Esophagus squamous epithelium (tissue), 5 donors: ENCODE measurements around the gene AXIN1. TPM values are rescaled to one million over a fixed set of nuclear protein-coding genes. Genes with fewer than 3 reads are reported as not detected.

Source experiments
- DNase-seq: peaks from one replicate; lab custom pipeline; 2025; lab: John Stamatoyannopoulos, UW
- H3K27ac ChIP-seq, 4 donors: fragments of 200-600 bp; sonication (generic); one replicate each; pipeline ENCODE4 v1.5.1; 2016 to 2019; ENCODE audit warnings: mild to moderate bottlenecking in 1 of 4
- H3K27me3 ChIP-seq, 4 donors: fragments of 200-600 bp; sonication (generic); 1 replicate in 3 of 4; 2 replicates in 1 of 4; pipeline versions ENCODE4 v1.5.1 to v1.6.0; 2017 to 2021; ENCODE audit warnings: antibody characterized with exemption in 1 of 4
- H3K36me3 ChIP-seq, 3 donors: fragments of 200-600 bp; sonication (generic); one replicate each; pipeline ENCODE4 v1.5.1; 2016 to 2019
- H3K4me1 ChIP-seq, 3 donors: fragments of 200-600 bp; sonication (generic); one replicate each; pipeline ENCODE4 v1.5.1; 2017 to 2019
- H3K4me3 ChIP-seq, 4 donors: fragments of 200-600 bp; sonication (generic); 1 replicate in 3 of 4; 2 replicates in 1 of 4; pipeline ENCODE4 v1.5.1; 2016 to 2019; ENCODE audit warnings: mild to moderate bottlenecking in 2 of 4, moderate library complexity in 1 of 4
- H3K9me3 ChIP-seq, 3 donors: fragments of 200-600 bp; sonication (generic); one replicate each; pipeline ENCODE4 v1.5.1; 2016 to 2019
- POLR2A ChIP-seq, 4 donors: fragments of 450-650 bp; IDR thresholded peaks; one replicate each; pipeline ENCODE4 v1.6.1; 2017; ENCODE audit warnings: antibody characterized with exemption in 4 of 4, mild to moderate bottlenecking in 4 of 4, moderate library complexity in 3 of 4
- WGBS, 2 donors: methylation state at CpG; one replicate each; pipeline ENCODE4 v1.1.5; 2018; 5-methylcytosine and 5-hydroxymethylcytosine counted together
- intact Hi-C: fragments of 100-400 bp; cut with DNase I; formaldehyde crosslinking; loops from one replicate; pipeline ENCODE4 v1.15.0; 2022
- total RNA-seq, 4 donors: library from RNA; depleted of rRNA; stranded (reverse); fragments of >200 nt; gene quantifications; one replicate each; pipeline ENCODE4 v1.1.0, GENCODE V29; 2016
- TF ChIP-seq, protein P1 (sequence below), 6 experiments: fragments of 450-650 bp in 4 of 6; fragments of 200-600 bp in 2 of 6; sonication (generic) in 2 of 6; IDR thresholded peaks; one replicate each; pipeline ENCODE4 v1.5.1; 2016 to 2019; ENCODE audit warnings: antibody characterized with exemption in 6 of 6, mild to moderate bottlenecking in 4 of 6, moderate library complexity in 4 of 6
- donor health status: DM: yes; HTN: yes; CAD: no.

AXIN1 gene
- total RNA-seq, 4 donors from 2014 or later, result 17.8 to 32.2 (median 22.2) TPM

DNA sequence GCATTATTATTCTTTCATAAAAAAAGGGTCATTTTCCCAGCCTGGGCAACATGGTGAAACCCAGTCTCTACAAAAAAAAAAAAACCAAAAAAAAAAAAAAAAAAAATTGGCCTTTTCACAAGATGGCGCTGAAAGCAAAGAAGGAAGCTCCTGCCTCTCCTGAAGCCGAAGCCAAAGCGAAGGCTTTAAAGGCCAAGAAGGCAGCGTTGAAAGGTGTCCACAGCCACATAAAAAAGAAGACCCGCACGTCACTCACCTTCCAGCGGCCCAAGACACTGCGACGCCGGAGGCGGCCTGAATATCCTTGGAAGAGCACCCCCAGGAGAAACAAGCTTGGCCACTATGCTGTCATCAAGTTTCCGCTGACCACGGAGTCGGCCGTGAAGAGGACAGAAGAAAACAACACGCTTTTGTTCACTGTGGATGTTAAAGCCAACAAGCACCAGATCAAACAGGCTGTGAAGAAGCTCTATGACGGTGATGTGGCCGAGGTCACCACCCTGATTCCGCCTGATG is 34.2 kb upstream of the AXIN1 start:
- intact Hi-C loops, result no loop called here

DNA sequence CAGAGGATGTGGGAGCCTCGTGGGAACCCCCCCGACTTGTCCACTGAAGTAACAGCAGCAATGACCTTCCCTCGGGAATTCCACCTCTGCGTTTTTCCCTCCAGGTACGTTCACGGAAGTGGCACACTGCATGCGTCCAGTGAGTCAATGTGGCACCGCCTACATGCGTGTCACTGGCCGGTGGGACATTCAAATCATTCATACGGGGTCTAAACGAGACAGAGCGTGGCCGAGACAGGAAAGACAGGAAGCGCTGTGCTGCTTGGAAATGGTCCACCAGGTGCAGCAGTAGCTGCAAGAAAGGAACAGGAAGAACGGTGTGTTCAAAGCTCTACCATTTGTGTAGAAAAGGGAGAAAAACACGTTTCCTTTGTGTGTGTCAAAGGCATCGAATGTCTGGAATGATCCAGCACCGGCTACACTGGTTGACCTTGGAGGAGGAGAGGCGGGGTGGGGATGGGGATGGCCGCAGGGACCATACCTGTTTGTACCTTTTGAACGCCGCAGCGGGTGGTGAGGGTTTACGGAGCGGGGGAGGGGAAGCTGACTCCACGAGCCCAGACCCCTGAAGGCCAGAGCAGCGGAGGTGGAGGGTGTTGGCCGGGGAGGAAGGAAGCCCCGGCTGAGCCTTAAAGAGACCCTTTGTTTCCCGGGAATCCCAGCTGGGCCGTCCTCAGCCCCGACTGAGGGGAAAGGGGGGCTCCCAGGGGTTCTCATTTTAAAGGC is 31.0 kb upstream of the AXIN1 start:
- Histone ChIP-seq H3K27ac (peak overlapping the region; percentile 76 to 91 (median 86)), H3K36me3 (no peaks in the 10 kb centered on the region), H3K9me3 (no peaks in the 10 kb centered on the region), H3K27me3 (no peaks in the 10 kb centered on the region), H3K4me3 (peak overlapping the region; percentile 65 to 100 (median 94)), H3K4me1 (peaks cover 30 to 68% (median 42%) of the 10 kb centered on the region in 3 donors)
- intact Hi-C loops, result no loop called here
- peak in 1 of 4 donors; percentile 35 for TF ChIP-seq POLR2A (IDR thresholded peaks at IDR 0.05)
- TF ChIP-seq, protein P1, sequence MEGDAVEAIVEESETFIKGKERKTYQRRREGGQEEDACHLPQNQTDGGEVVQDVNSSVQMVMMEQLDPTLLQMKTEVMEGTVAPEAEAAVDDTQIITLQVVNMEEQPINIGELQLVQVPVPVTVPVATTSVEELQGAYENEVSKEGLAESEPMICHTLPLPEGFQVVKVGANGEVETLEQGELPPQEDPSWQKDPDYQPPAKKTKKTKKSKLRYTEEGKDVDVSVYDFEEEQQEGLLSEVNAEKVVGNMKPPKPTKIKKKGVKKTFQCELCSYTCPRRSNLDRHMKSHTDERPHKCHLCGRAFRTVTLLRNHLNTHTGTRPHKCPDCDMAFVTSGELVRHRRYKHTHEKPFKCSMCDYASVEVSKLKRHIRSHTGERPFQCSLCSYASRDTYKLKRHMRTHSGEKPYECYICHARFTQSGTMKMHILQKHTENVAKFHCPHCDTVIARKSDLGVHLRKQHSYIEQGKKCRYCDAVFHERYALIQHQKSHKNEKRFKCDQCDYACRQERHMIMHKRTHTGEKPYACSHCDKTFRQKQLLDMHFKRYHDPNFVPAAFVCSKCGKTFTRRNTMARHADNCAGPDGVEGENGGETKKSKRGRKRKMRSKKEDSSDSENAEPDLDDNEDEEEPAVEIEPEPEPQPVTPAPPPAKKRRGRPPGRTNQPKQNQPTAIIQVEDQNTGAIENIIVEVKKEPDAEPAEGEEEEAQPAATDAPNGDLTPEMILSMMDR (IDR thresholded peaks at IDR 0.05), result peak in 1 of 6 experiments; percentile 14
- 19 to 24% methylated on average over 23 to 31 of the region's 33 CpGs for WGBS, 2 donors
- no peak for DNase-seq

More for the DNA sequence above, 34.2 kb upstream of the AXIN1 start:
- Histone ChIP-seq H3K9me3 (no peaks in the 10 kb centered on the region), H3K27ac (no peak overlapping the region), H3K4me1 (peaks cover 16 to 40% (median 18%) of the 10 kb centered on the region in 3 donors), H3K4me3 (no peak overlapping the region), H3K27me3 (no peaks in the 10 kb centered on the region), H3K36me3 (no peaks in the 10 kb centered on the region)
- no peak for TF ChIP-seq POLR2A (IDR thresholded peaks at IDR 0.05)
- TF ChIP-seq, protein P1 (IDR thresholded peaks at IDR 0.05), result no peak
- DNase-seq, result no peak
- WGBS, 2 donors, result 77 to 79% methylated on average over 17 to 19 of the region's 19 CpGs

DNA sequence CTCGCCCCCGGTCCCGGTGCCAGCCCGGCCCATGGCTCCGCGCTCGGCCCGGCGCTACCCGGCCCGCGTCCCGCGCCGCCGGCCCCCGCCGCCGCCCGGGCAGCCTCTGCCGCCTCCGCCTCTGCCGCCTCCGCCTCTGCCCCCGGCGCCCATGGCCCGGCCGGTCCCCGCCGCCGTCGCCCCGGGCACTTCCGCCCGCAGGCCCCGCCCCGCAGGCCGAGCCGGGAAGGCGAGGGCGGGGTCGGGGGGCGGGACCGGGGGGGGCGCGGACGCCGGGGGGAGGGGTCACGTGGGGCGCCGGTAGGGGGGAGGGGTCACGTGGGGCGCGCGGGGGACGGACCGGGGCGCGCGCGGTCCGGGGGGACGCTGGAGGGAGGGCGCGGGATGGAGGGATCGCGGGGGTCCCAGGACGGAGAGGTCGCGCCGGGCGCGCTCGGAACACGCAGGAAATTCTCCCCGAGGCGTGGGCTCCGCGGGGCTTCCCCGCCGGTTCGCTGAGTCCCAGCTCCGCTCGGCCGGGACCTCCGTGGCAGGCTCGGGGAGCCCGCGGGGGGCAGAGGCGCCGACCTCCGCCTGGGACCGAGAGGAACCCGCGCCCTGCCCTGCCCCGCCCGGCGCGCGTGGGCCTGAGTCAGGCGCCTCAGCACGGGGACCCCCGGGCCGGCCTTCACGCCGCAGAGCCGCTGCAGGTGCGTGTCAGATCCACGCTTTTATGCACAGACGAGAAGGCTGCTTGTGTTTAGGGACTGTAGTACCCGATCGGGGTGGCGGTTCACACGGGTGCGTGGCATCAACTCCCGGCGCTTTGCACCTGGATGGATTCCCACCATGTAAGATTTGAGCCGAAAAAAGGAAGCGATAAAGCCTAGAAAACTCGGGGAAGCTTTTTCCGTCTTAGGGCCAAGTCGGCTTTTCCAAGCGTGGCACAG is 29.5 kb upstream of the AXIN1 start, which contains the start of gene PGAP6:
PGAP6 (minus strand) TSS at position 190 of the 929 bp plus-strand sequence; CDS start at position 33, 157 bp downstream.
- peaks cover 0 to 9% (median 0%) of the 10 kb centered on the region in 3 donors for H3K36me3 ChIP-seq
- no peaks in the 10 kb centered on the region for H3K9me3 ChIP-seq
- peak within 1 kb of the TSS; percentile 83 to 91 (median 90) for H3K27ac ChIP-seq
- no peaks in the 10 kb centered on the region for H3K27me3 ChIP-seq
- TF ChIP-seq, protein P1 (IDR thresholded peaks at IDR 0.05), result no peak
- peak in 1 of 4 donors; percentile 34 for TF ChIP-seq POLR2A (IDR thresholded peaks at IDR 0.05)
- intact Hi-C loops, result no loop called here
- H3K4me1 ChIP-seq, result peaks cover 30 to 59% (median 42%) of the 10 kb centered on the region in 3 donors
- DNase-seq, result no peak
- 0% methylated on average over 6 of the region's 123 CpGs; no CpG with 5 or more reads in 1 of the 2 donors for WGBS, 2 donors
- H3K4me3 ChIP-seq, result peak within 1 kb of the TSS; percentile 65 to 100 (median 94)

- Histone ChIP-seq H3K36me3 (peaks cover 0 to 18% (median 6%) of the 10 kb centered on the region in 3 donors), H3K27ac (peak overlapping the region; percentile 64 to 91 (median 90)), H3K9me3 (no peaks in the 10 kb centered on the region), H3K27me3 (no peaks in the 10 kb centered on the region), H3K4me1 (peaks cover 30 to 59% (median 42%) of the 10 kb centered on the region in 3 donors), H3K4me3 (peak overlapping the region; percentile 65 to 100 (median 94))
- intact Hi-C loops, result no loop called here
- no CpG with 5 or more reads among the region's 73 CpGs for WGBS, 2 donors
- no peak for DNase-seq
- no peak for TF ChIP-seq POLR2A (IDR thresholded peaks at IDR 0.05)
- TF ChIP-seq, protein P1 (IDR thresholded peaks at IDR 0.05), result no peak
Observed at GRCh38 chr16:381012-381788, 28.7 kb upstream of the AXIN1 start.
